ENCODE measurements around the gene AGO4.
A peak's percentile ranks its signal among the peaks of the same experiment; 100 is the strongest.
"Not testable (repeated sequence)": the region's sequence is repeated elsewhere in the genome, so short reads cannot be mapped to it uniquely, and the experiment has no call there.

The AGO4 gene

DNA sequence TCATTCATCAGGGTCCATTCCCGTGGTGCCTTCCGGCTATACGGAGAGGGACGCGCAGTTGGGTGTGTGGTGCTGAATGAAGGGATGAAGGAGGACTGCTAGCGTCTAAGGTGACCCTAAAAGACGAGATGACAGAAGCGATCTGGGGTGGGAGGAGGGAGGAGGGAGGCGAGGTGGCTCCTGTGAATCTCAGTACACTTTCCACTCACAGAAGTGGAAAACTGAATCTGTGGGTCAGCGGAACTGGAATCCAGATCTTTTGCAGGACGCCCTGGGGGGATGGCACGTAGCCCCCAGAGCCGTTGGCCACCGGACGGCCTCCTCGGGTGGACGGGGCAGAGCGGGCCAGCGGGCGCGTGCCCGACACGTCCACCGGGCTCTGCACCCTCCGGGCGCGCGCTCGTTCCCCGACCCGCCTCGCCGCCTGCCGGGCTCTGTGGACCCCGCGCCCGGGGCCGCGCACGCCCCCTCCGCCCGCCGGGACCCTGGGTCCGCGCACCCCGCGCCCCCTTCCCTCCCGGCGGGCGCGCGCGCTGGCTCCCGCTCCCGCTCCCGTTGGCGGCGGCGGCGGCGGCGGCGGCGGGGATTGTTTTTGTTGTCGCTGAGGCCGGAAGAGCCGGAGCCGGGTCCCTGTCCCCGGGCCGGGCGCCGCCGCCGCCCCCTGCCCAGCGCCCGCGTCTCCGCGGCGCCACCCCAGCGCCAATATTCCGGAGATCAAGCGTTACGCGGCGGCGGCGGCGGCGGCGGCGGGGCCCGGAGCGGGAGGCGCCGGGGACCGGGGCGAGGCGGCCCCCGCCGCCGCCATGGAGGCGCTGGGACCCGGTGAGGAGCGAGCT is at the start of gene AGO4:
Gene AGO4 (plus strand): TSS at position 403 of the 836 bp plus-strand sequence. CDS start 401 bp downstream, at position 804.
- no peak for DNase-seq

DNA sequence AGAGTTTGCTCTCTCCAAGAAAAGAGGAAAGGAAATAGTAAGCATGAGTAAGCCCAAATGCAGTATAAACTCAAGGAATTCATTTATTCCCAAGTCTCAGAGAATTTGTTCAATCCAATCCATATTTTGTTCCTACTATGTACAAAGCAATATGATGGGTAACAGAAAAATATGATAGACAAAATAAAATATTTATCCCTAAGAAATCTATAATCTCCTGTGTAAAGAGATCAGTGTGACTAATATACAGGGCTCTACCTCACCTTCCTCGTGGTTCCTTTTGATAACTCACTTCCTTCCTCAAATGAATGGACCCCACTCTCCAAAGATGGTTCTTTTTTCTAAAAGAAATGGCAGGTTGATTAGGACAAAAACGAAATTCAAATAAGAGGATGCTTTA is 45.7 kb upstream of the AGO4 start:
- DNase-seq = no peak

DNA sequence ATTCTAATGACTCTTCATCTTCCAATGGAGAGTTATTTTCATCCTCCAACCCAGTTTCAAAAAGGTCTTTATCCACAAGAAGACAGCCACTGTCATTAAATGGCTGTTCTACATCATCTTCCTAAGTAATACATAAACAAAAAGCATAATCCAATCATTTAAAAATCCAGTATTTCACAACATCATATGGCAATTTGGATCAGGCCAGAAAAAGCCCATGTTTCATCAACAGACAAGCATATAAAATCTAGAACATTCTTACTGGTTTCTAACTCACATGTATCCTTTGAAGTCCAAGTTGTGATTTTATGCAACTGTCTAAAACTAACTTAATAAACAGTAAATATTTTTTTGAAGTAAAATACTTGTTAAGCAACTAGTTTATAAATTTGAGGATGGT is 44.6 kb upstream of the AGO4 start:
- no peak for DNase-seq

DNA sequence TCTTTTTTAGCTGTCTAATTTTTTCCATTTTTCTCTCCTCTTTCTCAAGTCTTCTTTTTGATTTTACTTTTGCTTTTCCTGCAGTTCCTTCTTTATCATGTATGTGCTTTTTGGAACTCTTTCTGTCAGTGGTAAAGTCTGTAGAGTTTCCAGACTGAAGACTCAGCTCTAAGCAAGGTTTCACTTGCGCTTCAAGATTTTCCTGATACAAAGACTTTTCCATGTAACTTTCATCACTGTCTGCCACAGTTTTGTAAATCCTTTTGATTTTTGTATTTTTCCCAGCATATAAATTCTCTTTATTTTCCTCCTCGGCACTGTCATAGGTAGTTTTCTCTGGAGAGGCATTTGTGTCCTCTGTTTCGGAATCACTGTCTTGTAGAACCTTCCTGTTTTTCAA is 43.5 kb upstream of the AGO4 start:
- DNase-seq = no peak

DNA sequence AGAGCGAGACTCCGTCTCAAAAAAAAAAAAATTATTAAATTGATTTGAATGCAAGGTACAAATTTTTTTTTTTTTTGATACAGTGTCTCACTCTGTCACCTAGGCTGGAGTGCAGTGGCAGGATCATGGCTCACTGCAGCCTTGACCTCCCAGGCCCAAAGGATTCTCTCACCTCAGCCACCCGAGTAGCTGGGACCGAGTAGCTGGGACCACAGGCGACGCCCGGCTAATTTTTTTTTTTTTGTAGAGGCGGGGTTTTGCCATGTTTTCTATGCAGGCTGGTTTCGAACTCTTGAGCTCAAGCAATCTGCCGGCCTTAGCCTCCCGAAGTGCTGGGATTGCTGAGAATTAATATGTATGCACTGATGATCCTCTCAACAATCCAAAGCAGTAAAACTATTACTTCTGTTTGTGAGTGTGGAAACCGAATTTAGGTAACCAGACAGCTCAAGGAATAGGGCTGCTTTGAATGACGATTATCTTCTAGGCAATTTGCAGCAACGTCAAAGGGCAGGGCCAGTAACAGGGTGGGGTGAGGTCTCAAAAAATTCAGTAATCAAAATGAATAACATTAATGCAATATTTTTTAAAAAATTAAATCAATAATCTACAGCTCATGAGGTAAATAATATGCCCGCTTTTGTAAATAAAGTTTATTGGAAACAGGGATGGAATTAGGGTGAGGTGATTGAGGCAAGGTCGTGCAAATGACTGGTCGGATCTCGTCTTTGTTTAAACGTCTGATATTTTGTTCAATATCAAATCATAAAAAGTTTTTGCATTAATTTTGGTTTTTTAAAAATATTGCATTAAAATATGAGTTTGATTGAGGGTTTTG is 39.2 kb upstream of the AGO4 start:
- DNase-seq = no peak

DNA sequence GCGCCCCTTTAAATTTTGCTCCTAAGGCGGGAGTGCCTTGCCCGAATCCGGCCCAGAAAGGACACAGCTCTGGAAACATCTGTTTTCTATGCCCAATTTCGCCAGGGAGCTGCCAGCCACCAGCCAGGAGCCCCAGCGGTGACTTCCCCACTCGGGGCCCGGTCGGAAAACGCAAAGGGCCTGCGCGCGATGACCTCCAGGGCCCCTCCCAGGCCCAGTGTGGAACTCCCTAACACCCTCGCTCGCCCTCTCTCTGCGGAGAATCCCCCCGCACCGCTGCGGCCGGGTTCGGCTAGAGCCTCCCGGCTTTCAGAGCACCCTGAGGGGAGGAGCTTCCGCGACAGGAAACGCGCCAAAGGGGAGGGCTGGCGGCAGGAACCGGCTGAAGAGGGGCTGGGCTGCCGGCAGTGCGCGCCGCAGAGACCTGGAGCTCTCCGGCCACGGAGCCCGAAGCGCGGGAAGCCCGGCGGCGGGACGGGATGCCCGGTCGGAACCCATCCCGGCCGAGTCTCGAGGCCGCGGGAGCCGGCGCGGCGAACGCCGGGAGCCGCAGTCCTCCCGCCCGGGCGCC is 38.5 kb upstream of the AGO4 start:
- peak; percentile 54 to 77 for DNase-seq

DNA sequence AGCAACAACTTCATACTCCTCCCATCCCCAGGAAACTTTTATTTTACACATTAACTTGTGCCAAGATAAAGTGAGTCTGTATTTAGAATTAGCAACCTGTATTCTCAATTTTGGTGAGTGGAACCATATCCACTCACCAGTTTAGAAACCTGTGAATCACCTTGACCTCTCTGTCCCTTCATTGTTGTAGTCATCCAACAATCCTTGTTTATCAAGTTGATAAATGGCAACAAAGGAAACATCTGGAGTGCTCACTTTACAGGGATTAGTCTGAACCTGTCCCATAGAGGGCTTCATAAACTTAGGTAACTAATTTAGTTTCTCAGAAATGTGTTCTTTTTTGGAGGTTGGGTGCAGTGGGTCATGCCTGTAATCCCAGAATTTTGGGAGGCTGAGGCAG is 34.1 kb upstream of the AGO4 start:
- DNase-seq = no peak

DNA sequence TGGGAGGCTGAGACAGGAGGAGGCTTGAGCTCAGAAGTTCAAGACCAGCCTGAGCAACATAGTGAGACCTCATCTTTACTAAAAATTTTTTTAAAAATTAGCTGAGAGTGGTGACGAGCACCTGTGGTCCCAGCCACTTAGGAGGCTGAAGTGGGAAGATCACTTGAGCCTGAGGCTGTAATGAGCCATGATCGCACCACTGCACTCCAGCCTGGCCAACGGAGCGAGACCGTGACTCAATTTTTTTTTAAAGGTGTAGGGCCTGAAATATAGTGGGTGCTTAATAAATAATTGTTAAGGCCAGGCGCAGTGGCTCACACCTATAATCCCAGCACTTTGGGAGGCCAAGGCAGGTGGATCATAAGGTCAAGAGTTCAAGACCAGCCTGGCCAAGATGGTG is 31.6 kb upstream of the AGO4 start:
- not testable (repeated sequence) for DNase-seq

DNA sequence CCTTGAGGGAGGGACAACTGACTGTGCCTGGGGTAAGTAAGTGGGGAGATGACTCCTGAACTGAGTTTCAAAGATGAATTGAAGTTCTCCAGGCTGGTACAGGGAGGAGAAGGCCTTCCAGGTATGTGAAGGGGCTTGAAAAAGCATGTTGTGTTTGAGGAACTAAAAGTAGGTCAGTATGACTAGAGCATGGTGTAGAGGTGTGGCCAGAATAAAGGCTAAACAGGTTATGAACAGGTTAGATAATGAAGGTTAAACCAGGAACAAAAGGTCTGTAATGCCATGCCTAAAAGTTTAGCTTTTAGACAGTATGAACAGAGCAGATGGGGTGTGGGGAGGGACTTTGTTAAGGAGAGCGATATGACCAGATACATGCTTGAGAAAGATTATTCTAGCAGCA is 30.7 kb upstream of the AGO4 start:
- DNase-seq = no peak

DNA sequence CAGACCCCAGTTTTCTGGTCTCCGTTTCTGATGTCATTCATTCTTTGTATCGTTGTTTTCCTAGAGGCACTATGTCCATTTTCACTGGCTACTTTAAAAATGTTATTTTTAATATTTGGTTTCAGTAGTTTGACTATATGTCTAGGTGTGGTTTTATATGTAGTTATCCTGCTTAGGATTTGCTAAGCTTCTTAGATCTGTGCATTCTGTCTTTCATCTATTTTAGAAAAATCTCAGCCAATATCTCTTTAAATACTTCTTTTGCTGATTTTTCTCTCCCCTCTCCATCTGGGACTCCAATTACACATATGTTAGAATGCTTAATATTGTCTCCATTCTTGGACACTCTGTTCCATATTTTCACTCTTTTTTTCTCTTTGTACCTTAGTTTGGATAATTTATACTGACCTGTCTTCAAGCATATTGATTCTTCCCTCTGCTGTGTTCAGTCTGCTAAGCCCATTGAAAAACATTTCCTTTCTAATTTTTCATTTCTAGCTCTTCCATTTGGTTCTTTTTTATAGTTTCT is 24.7 kb upstream of the AGO4 start:
- DNase-seq = no peak

DNA sequence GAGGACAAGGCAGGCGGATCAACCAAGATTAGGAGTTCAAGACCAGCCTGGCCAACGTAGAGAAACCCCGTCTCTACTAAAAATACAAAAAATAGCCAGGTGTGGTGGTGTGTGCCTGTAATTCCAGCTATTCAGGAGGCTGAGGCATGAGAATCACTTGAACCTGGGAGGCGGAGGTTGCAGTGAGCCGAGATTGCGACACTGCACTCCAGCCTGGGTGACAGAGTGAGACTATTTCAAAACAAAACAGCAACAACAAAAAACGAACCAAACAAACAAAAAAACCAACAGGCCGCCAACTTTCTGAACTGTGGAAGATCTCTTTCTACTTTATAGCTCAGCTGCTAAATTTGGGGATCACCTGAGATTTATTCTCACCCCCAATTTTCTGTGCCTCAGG is 23.5 kb upstream of the AGO4 start:
- DNase-seq = not testable (repeated sequence)

DNA sequence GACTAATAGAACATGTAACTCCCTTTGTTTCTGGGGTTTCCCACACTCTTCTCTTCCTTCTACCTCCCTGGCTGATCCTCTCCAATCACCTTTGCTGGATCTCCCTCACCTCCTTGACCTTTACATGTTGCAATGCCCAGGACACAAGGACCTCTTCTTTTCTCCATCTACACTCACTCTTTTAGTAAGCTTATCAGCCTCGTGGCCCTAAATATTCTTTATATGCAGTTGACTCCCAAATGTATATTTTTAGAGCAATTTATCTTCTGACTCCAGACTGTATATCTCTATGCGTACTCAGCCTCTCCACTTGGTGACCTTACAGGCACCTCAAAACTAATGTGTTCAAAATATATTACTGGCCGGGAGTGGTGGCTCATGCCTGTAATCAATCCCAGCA is 19.7 kb upstream of the AGO4 start:
- DNase-seq = no peak

DNA sequence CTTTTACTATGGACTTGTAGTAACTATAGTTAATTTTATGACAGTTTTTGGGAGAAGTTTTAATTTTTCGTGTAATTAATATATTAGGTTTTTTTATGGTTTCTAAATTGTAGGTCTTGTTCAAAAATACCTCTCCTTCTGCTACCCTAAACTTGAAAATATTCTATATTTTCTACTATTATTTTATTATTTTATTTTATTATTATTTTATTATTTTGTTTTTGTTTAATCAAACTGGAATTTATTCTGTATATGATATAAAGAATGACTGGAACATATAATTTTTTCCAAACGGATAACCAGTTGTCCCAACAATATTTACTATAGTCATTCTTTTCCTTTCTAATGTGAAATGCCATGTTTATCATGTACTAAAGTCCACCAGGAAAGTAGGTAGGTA is 17.1 kb upstream of the AGO4 start:
- DNase-seq = no peak

DNA sequence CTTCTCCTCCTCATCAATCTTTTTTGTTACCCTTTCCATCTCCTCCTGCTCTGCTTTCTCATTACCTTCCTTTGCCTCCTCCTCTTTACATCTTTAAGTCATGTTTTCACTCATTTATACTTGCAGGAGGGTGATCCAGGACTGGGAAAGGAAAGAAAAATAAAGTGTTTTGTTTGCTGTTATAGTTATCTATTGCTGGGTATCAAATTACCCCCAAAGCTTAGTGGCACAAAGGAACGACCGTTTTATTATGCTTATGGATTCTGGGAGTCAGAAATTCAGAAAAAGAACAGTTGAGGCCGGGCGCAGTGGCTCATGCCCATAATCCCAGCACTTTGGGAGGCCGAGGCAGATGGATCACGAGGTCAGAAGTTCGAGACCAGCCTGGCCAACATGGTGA is 12.5 kb upstream of the AGO4 start:
- no peak for DNase-seq

DNA sequence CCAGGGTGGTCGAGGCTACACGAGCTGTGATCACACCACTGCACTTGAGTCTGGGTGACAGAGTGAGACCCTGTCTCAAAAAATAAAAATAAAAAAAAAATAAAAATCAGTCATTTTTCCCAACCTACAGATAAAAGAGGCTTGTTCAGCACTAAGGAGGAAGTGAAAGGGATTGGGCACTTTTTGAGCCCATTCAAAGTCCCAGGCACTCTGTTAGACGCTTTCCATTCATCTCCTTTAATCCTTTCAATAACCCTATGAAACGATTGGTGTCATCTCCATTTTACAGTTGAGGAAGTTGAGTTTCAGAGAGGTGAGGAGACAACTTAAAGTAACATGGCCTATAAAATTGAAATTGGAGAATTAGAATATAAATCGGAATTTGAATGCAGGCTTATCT is 10.4 kb upstream of the AGO4 start:
- DNase-seq = no peak

DNA sequence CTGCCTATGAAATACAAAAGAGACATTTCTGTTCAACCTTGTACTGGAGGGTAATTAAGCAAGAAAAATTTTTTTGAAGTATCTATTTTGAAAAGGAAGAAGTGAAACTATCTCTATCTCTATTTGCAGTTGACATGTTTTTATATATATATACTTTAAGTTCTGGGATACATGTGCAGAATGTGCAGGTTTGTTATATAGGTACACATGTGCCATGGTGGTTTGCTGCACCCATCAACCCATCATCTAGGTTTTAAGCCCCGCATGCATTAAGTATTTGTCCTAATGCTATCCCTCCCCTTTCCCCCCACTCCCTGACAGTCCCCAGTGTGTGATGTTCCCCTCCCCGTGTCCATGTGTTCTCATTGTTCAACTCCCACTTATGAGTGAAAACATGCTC is 9.8 kb upstream of the AGO4 start:
- DNase-seq = not testable (repeated sequence)

DNA sequence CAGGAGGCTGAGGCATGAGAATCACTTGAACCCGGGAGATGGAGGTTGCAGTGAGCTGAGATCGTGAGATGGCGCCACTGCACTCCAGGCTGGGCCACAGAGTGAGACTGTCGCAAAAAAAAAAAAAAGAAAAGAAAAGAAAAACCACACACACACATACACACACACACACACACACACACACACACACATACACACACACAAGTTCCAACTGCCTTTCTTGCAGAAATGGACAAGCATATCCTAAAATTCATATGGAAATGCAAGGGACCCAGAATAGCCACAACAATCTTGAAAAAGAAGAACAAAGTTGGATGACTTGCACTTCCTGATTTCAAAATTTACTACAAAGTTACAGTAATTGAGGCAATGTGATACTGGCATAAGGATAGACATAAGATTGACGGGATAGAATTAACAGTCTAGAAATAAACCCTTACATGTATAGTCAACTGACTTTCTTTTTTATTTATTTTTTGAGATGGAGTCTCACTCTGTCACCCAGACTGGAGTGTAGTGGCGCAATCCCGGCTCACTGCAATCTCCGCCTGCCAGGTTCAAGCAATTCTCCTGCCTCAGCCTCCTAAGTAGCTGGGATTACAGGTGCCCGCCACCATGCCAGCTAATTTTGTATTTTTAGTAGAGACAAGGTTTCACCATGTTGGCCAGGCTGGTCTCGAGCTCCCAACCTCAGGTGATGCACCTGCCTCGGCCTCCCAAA is 7.5 kb upstream of the AGO4 start:
- DNase-seq = not testable (repeated sequence)

DNA sequence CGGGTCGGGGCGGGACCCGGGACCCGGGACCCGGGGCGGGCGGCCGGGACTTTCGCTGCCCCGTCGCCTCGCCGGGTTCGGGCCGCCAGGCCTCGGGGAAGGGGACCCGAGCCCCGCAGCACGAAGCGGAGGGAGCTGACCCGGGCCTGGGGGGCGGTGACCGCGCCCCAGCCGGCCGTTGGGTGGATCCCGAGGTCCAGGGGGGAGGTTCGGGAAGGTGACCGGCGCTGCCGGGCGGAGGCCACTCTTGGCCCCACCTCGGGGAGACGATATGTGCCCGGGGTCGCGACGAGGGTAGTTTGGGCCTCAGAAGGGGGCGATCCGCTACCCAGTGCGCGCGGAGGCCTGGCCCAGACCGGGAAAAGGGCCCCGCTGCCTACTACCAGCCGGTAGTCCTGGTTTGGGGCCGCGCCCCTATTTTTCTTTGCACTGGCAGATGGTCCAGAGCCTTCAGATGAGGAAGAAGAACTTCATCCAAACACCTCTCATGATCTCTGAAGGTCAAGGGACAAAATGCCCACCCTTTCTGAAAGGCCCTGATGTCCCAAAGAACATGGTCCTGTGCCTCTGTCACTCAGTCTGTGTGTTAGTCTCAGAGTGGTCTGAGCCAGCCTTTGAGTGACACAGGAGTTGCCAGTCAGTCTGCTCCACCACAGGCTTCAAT is 766 bp downstream of the AGO4 start:
- no peak for DNase-seq

DNA sequence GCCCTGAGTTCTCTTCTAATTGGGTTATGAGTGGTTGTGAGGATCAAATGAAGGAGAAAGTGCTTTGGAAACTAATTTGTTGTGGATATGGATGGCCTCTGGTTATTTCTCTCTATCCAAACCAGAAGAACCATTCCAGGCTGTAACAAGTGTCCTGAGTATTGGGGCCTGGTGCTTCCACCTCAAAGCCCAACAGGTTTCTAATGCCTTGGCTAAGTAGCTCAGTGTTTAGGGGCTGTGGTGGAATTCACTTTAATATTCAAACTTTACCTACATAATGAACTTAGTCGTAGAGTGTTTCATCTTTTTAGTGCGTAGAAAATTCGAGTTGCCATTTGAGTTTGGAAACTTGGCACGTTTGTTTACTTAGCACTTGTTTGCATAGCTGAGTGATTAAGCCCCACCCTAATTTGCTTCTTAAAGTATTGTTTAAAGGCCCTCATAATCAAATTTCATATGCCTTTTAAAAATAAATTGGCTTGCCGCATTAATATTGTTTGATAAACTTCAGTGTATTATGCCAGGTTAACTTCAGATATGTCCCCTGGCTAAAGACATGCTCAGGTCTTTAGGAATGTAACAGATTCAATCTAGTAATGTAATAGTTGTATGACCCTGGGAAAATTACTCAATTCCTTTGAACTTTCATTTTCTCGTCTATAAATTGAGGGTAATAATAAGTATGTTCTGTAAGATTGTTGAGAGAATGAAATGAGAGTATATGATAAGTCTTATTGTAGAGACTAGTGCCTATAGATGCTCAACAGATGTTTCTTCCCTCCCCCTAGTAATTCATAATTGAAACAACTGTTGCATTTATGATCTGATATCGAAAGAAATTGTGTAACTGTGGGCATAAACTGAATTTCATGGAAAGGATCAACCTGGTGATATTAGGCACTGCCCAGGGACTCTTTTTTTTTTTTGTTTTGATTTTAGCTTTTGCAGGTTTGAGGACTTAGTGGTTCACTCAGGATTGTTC is 1.6 kb downstream of the AGO4 start:
- DNase-seq = no peak

DNA sequence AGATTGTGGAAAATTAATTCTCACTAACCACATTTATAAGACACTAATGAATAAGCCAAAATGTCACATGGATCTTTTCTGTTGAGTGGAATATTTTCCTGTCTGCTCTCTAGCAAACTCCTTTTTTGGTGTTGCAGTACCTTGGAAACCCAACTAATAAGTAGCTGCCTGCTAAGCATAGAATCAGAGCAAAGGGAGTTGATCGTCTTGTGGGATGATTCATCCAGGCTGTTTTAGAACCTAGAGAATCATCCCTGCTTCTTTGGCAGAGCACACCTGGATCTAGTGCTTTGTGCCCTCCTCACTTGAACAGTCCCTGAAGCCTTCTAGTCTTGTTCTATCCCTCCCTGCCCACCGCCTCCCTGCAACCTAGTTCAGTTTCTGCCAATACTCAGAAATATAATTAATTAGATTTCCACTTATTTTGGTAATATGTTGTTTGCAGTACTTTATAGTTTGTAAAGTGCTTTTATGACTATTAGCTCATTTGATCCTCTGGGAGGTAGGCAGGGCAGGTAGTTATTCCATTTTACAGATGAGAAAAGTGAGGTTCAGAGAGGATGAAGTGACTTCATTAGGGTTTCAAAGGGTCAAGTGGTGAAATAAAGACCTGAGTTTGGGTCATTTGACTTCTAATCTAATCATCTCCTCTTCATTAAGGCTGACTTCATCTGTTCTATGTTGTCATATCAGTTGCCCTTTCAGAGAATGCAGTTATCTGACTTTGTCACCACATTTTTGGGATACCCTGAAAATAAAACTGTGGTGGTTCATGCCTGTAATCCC is 2.5 kb downstream of the AGO4 start:
- DNase-seq = no peak
